ENCODE data around the gene CKS1B. TPM values are rescaled to one million over a fixed set of nuclear protein-coding genes. Genes with fewer than 3 reads are reported as not detected.

CKS1B gene
- total RNA-seq, 1 donor from 2014 or later = 72.4 TPM

DNA sequence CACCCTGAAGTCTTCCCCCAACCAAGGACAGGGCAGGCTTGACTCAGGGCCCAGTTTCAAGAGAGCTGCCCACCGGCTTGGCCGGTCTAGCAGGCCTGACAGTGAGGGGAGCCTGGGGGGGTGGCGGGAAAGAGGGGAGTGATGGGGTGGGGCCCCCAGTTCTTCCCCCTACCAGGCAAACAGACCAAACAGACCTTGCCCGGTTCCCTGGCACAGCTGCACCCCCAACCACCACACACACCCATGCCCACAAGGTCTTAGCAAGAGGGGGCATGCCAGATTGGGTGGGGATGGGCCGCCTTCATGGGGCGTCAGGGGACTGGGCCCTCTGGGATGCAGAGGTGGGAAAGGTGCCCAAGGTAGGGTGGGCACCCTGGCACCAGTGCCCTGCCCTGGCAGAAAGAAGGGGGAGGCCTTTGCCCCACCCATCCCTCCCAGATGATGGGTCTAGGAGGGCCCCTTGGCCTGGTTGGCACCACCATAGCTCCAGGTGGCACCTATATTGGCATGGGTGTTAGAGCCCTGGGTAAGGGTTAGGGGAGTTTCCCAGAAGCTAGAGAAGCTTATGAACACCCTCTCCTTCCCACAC is 37.0 kb downstream of the CKS1B start:
- no peak for DNase-seq (ENCODE audit: low read depth)
- Histone ChIP-seq H3K4me3 (ENCODE audit: low read depth, low read length) (no peak overlapping the region), H3K27me3 (ENCODE audit: control insufficient read depth, insufficient read depth, low read length) (no peaks in the 10 kb centered on the region), H3K36me3 (ENCODE audit: control insufficient read depth, insufficient read depth, low read length) (no peaks in the 10 kb centered on the region)
- TF ChIP-seq, protein P1, sequence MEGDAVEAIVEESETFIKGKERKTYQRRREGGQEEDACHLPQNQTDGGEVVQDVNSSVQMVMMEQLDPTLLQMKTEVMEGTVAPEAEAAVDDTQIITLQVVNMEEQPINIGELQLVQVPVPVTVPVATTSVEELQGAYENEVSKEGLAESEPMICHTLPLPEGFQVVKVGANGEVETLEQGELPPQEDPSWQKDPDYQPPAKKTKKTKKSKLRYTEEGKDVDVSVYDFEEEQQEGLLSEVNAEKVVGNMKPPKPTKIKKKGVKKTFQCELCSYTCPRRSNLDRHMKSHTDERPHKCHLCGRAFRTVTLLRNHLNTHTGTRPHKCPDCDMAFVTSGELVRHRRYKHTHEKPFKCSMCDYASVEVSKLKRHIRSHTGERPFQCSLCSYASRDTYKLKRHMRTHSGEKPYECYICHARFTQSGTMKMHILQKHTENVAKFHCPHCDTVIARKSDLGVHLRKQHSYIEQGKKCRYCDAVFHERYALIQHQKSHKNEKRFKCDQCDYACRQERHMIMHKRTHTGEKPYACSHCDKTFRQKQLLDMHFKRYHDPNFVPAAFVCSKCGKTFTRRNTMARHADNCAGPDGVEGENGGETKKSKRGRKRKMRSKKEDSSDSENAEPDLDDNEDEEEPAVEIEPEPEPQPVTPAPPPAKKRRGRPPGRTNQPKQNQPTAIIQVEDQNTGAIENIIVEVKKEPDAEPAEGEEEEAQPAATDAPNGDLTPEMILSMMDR (IDR thresholded peaks at IDR 0.05; ENCODE audit: insufficient read depth, low read length, poor library complexity, severe bottlenecking) = no peak

DNA sequence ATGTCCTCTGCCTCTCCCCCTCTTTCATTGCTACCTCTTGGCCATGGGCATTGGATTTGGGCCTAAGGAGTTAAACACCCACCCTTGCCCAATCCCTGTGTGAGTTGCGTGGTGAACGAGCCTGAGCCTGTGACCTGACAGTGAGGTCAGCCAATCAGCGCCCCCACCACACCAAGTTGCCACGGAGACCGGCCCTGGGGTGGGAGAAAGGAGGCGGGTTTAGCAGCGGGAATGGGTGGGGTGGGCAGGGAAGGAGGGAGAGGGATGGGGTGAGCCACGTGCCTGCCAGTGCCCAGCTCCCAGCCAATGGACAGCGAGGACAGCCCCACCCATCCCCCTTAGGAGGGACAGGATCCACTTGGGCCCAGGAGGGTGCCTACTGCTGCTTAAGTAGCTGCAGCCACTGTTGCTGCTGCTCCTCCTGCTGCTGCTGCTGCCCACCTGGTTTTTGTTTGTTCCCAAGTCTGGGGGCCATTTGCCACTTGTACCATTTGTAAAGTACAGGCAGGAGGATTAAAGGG is 37.6 kb downstream of the CKS1B start:
- Histone ChIP-seq H3K36me3 (ENCODE audit: control insufficient read depth, insufficient read depth, low read length) (no peaks in the 10 kb centered on the region), H3K27me3 (ENCODE audit: control insufficient read depth, insufficient read depth, low read length) (no peaks in the 10 kb centered on the region), H3K4me3 (ENCODE audit: low read depth, low read length) (no peak overlapping the region)
- TF ChIP-seq, protein P1 (IDR thresholded peaks at IDR 0.05; ENCODE audit: insufficient read depth, low read length, poor library complexity, severe bottlenecking) = no peak
- no peak for DNase-seq (ENCODE audit: low read depth)

DNA sequence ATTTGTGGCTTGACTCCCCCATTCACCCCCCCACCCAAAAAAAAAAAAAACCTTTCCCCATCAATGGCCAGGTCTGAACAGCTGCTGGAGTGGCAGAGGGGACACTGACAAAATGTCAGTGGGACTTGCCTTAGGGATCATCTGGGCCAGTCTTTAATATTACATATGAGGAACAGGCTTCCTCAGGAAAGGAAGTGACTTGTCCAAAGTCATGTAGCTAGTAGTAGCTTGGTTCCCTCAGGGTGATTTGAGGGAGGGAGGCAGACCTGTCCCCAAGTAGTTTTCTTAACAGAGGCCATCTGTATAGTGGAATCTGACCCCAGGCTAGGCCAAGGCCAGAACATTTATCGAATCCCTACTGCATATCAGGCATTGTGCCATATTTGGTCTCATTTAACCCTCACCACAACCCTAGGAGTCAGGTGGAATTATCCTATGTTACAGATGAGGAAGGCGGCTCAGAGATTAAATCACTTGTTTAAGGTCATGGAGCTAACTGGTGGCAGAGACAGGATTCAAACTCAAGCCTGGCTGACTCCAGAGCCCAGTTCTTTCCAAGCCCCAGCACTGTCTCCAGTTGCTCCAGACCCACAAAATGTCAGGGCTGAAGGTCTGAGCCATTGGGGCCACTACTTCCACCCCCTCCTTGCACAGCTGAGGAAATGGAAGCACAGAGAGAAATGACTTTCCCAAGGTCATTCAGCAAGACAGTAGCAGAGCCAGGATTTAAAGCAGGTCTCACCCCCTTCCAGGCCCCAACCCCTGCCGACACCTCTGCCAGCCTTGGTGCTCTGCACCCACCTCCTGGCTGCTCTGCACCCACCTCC is 38.5 kb downstream of the CKS1B start:
- TF ChIP-seq, protein P1 (IDR thresholded peaks at IDR 0.05; ENCODE audit: insufficient read depth, low read length, poor library complexity, severe bottlenecking) = no peak
- Histone ChIP-seq H3K27me3 (ENCODE audit: control insufficient read depth, insufficient read depth, low read length) (no peaks in the 10 kb centered on the region), H3K4me3 (ENCODE audit: low read depth, low read length) (no peak overlapping the region), H3K36me3 (ENCODE audit: control insufficient read depth, insufficient read depth, low read length) (no peaks in the 10 kb centered on the region)
- DNase-seq (ENCODE audit: low read depth) = no peak

DNA sequence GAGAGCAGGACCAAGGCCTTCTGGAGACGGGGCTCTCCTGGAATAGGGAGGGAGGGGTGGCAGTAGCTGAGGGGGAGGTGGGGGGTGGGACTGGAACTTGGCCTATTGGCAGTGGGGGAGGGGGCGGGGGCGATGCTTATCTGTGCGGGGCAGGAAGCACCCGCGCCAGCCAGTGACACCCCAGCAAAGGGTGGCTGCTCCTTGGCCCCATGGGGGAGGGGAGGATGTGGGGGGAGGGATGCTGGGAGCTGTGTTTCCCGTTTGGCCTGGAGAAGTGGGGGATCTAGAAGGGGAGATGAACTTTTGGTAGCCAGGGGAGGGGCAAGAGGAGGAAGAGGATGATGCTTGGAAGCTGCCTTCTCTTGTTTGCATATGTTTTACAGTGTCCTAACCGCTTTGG is 39.2 kb downstream of the CKS1B start:
- TF ChIP-seq, protein P1 (IDR thresholded peaks at IDR 0.05; ENCODE audit: insufficient read depth, low read length, poor library complexity, severe bottlenecking) = no peak
- DNase-seq (ENCODE audit: low read depth) = no peak
- H3K36me3 ChIP-seq (ENCODE audit: control insufficient read depth, insufficient read depth, low read length) = no peaks in the 10 kb centered on the region
- no peak overlapping the region for H3K4me3 ChIP-seq (ENCODE audit: low read depth, low read length)
- H3K27me3 ChIP-seq (ENCODE audit: control insufficient read depth, insufficient read depth, low read length) = no peaks in the 10 kb centered on the region

DNA sequence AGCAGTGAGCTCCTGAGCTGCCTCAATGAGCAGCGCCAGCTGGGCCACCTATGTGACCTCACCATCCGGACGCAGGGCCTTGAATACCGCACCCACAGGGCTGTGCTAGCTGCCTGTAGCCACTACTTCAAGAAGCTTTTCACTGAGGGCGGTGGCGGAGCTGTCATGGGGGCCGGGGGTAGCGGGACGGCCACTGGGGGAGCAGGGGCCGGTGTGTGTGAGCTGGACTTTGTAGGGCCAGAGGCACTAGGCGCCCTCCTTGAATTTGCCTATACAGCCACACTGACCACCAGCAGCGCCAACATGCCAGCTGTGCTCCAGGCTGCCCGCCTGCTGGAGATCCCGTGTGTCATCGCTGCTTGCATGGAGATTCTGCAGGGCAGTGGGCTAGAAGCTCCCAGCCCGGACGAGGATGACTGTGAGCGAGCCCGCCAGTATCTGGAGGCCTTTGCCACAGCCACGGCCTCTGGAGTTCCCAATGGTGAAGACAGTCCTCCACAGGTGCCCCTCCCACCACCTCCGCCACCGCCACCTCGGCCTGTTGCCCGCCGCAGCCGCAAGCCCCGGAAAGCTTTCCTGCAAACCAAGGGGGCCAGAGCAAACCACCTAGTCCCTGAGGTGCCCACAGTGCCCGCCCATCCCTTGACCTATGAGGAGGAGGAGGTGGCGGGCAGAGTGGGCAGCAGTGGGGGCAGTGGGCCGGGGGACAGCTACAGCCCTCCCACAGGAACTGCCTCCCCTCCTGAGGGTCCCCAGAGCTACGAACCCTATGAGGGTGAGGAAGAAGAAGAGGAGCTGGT is 40.4 kb downstream of the CKS1B start:
- DNase-seq (ENCODE audit: low read depth) = no peak
- Histone ChIP-seq H3K4me3 (ENCODE audit: low read depth, low read length) (no peak overlapping the region), H3K27me3 (ENCODE audit: control insufficient read depth, insufficient read depth, low read length) (no peaks in the 10 kb centered on the region), H3K36me3 (ENCODE audit: control insufficient read depth, insufficient read depth, low read length) (no peaks in the 10 kb centered on the region)
- TF ChIP-seq, protein P1 (IDR thresholded peaks at IDR 0.05; ENCODE audit: insufficient read depth, low read length, poor library complexity, severe bottlenecking) = no peak
